ENCODE results near the gene GRIK4. TPM values are rescaled to one million over a fixed set of nuclear protein-coding genes. Genes with fewer than 3 reads are reported as not detected.

The GRIK4 gene
- total and polyA plus RNA-seq, 9 of the 15 experiments (the other 6 are each of a cell fraction or from before 2014, with no cell fraction given) = not detected

DNA sequence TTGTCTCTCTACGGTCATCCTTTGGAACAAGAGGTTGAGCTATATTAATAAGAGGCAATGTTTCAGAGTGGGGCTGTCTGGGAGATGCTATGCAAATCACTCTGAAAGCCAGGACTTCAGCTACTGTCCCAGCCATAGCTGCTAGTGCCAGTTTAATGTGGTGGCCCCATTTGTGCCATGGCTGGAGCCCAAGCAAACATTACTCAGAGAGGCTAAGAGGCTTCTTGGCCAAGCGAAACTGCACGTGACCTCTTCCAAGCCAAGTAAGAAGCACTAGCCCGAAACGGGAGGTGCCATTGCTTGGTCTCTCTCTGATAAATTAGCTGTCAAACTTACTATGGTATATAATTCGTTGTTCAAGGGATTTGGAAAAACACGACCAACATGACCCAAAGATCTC is 462.0 kb downstream of the GRIK4 start:
- FAIRE-seq (no peak), ATAC-seq (no peak), DNase-seq (ENCODE audit: extremely low read depth in 1 of 4, low spot score in 3 of 4) (no peak)
- ChIA-PET POLR2A (interaction anchor here (0.6 kb wide), 1 partner anchor 283 kb away, joined by 3 read pairs; no protein-coding TSS in a partner anchor), CTCF (ENCODE audit: low intra/inter-chr PET ratio) (no interaction called here)
- intact Hi-C loops (cut with micrococcal nuclease) = no loop called here
- Histone ChIP-seq H3K9ac (ENCODE audit: insufficient read depth in 1 of 2, low read depth in 2 of 2, low read length in 2 of 2) (no peak overlapping the region), H3K27me3 (ENCODE audit: control insufficient read depth in 2 of 2, insufficient read depth in 2 of 2, low read length in 2 of 2) (peaks cover 0 to 31% of the 10 kb centered on the region in 2 experiments; a peak in 3 of 5 replicates), H3K9me1 (ENCODE audit: control insufficient read depth, insufficient read depth, low read length) (no peaks in the 10 kb centered on the region), H3K4me2 (ENCODE audit: insufficient read depth, low read length) (no peak overlapping the region), H2AFZ (ENCODE audit: low read depth, low read length) (no peak overlapping the region), H3K4me1 (replicated peaks in 1 of 2; ENCODE audit: control insufficient read depth in 2 of 2, insufficient read depth in 2 of 2, low read length in 2 of 2) (no peaks in the 10 kb centered on the region), H3K27ac (ENCODE audit: extremely low read depth, low read depth, low read length) (no peak overlapping the region), H3K9me3 (replicated peaks; ENCODE audit: control insufficient read depth, insufficient read depth, low read depth, low read length) (no peaks in the 10 kb centered on the region), H3K36me3 (ENCODE audit: control insufficient read depth, insufficient read depth, low read length) (no peaks in the 10 kb centered on the region), H3K4me3 (no peak overlapping the region), H3K79me2 (ENCODE audit: control insufficient read depth, insufficient read depth, low read length) (no peaks in the 10 kb centered on the region), H4K20me1 (replicated peaks; ENCODE audit: control insufficient read depth, insufficient read depth, low read length) (no peaks in the 10 kb centered on the region; the same call in 1 of the 2 replicates)
- WGBS (ENCODE audit: insufficient coverage, low coverage, missing lambda C conversion rate) = 0% methylated on average over 7 of the region's 7 CpGs
- in situ Hi-C loops (cut with MboI) = no loop called here
- BruUV-seq (replicated peaks) = no TSS peak
- TF ChIP-seq ZNF24 (IDR thresholded peaks at IDR 0.05) = no peak
- no peak for TF ChIP-seq TAF1 (IDR thresholded peaks at IDR 0.05; ENCODE audit: control insufficient read depth, extremely low read depth, insufficient read depth, low read length, severe bottlenecking)
- TF ChIP-seq, protein P1, sequence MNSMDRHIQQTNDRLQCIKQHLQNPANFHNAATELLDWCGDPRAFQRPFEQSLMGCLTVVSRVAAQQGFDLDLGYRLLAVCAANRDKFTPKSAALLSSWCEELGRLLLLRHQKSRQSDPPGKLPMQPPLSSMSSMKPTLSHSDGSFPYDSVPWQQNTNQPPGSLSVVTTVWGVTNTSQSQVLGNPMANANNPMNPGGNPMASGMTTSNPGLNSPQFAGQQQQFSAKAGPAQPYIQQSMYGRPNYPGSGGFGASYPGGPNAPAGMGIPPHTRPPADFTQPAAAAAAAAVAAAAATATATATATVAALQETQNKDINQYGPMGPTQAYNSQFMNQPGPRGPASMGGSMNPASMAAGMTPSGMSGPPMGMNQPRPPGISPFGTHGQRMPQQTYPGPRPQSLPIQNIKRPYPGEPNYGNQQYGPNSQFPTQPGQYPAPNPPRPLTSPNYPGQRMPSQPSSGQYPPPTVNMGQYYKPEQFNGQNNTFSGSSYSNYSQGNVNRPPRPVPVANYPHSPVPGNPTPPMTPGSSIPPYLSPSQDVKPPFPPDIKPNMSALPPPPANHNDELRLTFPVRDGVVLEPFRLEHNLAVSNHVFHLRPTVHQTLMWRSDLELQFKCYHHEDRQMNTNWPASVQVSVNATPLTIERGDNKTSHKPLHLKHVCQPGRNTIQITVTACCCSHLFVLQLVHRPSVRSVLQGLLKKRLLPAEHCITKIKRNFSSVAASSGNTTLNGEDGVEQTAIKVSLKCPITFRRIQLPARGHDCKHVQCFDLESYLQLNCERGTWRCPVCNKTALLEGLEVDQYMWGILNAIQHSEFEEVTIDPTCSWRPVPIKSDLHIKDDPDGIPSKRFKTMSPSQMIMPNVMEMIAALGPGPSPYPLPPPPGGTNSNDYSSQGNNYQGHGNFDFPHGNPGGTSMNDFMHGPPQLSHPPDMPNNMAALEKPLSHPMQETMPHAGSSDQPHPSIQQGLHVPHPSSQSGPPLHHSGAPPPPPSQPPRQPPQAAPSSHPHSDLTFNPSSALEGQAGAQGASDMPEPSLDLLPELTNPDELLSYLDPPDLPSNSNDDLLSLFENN (IDR thresholded peaks at IDR 0.05; ENCODE audit: low read depth in 2 of 2, low read length in 2 of 2) = no peak
- TF ChIP-seq TGIF2 (CRISPR knock-in tag; IDR thresholded peaks at IDR 0.05) = no peak
- TF ChIP-seq CC2D1A (IDR thresholded peaks at IDR 0.05) = no peak

Measured in K562 (cell line).